Measurements from ENCODE around the gene RAB11FIP2.
A peak's percentile ranks its signal among the peaks of the same experiment; 100 is the strongest.

The RAB11FIP2 gene

GRCh38 chr10:117991701-117992100 is 55.0 kb downstream of the RAB11FIP2 start:
- H3K4me1 ChIP-seq (ENCODE audit: control insufficient read depth, insufficient read depth, low read length) = no peaks in the 10 kb centered on the region
- no peak overlapping the region for H3K4me3 ChIP-seq (ENCODE audit: low read depth, low read length)
- POLR2A ChIA-PET = no interaction called here
- TF ChIP-seq SCRT2 (tag by site-specific recombination; IDR thresholded peaks at IDR 0.05) = peak; percentile 60
- TF ChIP-seq ZNF274 (IDR thresholded peaks at IDR 0.05; ENCODE audit: low read length) = no peak
- TF ChIP-seq ZNF274 (tag by site-specific recombination; IDR thresholded peaks at IDR 0.05; ENCODE audit: borderline replicate concordance) = no peak
- TF ChIP-seq KLF16 (tag by site-specific recombination; IDR thresholded peaks at IDR 0.05) = no peak
- TF ChIP-seq SCRT1 (tag by site-specific recombination; IDR thresholded peaks at IDR 0.05; ENCODE audit: borderline replicate concordance) = 0 out of 2 replicates have a peak, but pooled peaks have one; percentile 38
- TF ChIP-seq ZSCAN30 (tag by site-specific recombination; IDR thresholded peaks at IDR 0.05) = no peak
- no peak for TF ChIP-seq OSR2 (tag by site-specific recombination; IDR thresholded peaks at IDR 0.05)
- no peak for TF ChIP-seq ZNF560 (tag by site-specific recombination; IDR thresholded peaks at IDR 0.05; ENCODE audit: borderline replicate concordance)
- TF ChIP-seq ZNF140 (tag by site-specific recombination; IDR thresholded peaks at IDR 0.05) = no peak
- TF ChIP-seq PATZ1 (tag by site-specific recombination; IDR thresholded peaks at IDR 0.05) = no peak
- no peak for TF ChIP-seq ZNF112 (tag by site-specific recombination; IDR thresholded peaks at IDR 0.05)
- no peak for TF ChIP-seq ZNF223 (tag by site-specific recombination; IDR thresholded peaks at IDR 0.05)
- TF ChIP-seq ZNF621 (tag by site-specific recombination; IDR thresholded peaks at IDR 0.05) = no peak
- no peak for TF ChIP-seq PRDM4 (tag by site-specific recombination; IDR thresholded peaks at IDR 0.05)
- TF ChIP-seq ZNF791 (tag by site-specific recombination; IDR thresholded peaks at IDR 0.05) = no peak
- no peak for TF ChIP-seq ZNF184 (tag by site-specific recombination; IDR thresholded peaks at IDR 0.05)
- no peak for TF ChIP-seq ZNF148 (tag by site-specific recombination; IDR thresholded peaks at IDR 0.05; ENCODE audit: borderline replicate concordance)
- no peaks in the 10 kb centered on the region for H3K9me3 ChIP-seq (ENCODE audit: control insufficient read depth, insufficient read depth, low read depth, low read length)
- H3K27ac ChIP-seq (ENCODE audit: extremely low read depth, low read depth, low read length) = no peak overlapping the region
- H3K36me3 ChIP-seq (ENCODE audit: control insufficient read depth in 2 of 2, insufficient read depth in 1 of 2, low read length in 2 of 2) = no peaks in the 10 kb centered on the region; a peak in 1 of 3 replicates
- CTCF ChIA-PET = no interaction called here

- no peaks in the 10 kb centered on the region for H3K4me1 ChIP-seq (ENCODE audit: control insufficient read depth, insufficient read depth, low read length)
- H3K36me3 ChIP-seq (ENCODE audit: control insufficient read depth in 2 of 2, insufficient read depth in 1 of 2, low read length in 2 of 2) = no peaks in the 10 kb centered on the region
- H3K9me3 ChIP-seq (ENCODE audit: control insufficient read depth, insufficient read depth, low read depth, low read length) = no peaks in the 10 kb centered on the region
- H3K4me3 ChIP-seq (ENCODE audit: low read depth, low read length) = no peak overlapping the region
- ChIA-PET CTCF (no interaction called here), POLR2A (no interaction called here)
- H3K27ac ChIP-seq (ENCODE audit: extremely low read depth, low read depth, low read length) = no peak overlapping the region
- TF ChIP-seq ZNF148 (tag by site-specific recombination; IDR thresholded peaks at IDR 0.05; ENCODE audit: borderline replicate concordance) (no peak), PRDM2 (tag by site-specific recombination; IDR thresholded peaks at IDR 0.05; ENCODE audit: borderline replicate concordance) (no peak), ZNF184 (tag by site-specific recombination; IDR thresholded peaks at IDR 0.05) (no peak)
These were observed 56.8 kb downstream of the RAB11FIP2 start for GRCh38 chr10:117989962-117990361.
